ENCODE results near the gene CDC20. TPM values are rescaled to one million over a fixed set of nuclear protein-coding genes. Genes with fewer than 3 reads are reported as not detected.
"Not testable (repeated sequence)": the region's sequence is repeated elsewhere in the genome, so short reads cannot be mapped to it uniquely, and the experiment has no call there.

CDC20 gene
- total RNA-seq, 1 donor from 2014 or later, result 125 TPM

DNA sequence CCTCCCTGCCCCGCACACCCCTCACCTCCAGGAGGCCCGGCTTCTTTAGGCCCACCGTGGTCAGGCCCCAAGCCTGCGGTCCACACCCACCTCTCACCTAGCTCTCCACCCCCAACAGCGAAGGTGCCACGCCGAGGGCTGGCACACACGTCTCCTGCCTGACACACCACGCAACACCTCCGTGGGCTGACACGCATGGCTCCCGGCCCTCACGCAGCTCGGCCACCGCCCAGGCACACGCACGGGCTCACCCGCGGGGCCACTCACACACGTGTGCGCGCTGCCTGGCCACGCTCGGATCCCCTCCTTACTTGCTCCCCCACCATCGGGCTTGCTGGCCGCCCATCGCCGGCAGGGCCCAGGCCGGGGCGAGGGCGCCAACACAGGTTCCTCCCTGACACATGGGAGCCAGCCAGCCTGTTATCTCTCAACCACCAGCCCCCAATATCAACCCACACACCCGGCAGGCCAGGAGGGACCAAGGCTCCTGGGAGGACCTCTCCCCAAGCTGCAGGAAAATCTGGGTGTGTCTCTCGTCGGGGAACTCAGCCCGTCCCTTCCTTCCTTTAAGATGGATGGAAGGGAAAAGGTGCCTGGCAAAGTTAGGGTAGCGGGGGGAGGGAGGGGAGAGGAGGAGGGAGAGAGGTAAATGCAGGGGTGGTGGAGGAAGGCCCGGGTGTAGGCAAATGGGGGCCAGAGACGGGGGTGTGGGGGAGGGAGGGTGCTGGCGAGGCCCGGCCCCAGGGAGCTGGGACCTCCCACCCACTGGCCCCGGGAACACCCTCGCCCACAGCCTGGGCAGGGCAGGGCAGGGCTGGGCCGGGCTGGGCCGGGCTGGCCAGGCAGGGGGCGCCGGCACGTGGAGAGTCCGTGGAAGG, 8.5 kb downstream of the CDC20 start:
- intact Hi-C loops (cut with micrococcal nuclease), result loop anchor here (5.0 to 10.0 kb wide), 3 partner anchors 88 to 682 kb away; partner anchors contain the start of genes CFAP57, EBNA1BP2, HYI and YBX1
- no peak for DNase-seq (ENCODE audit: low spot score)
- H3K4me1 Mint-ChIP-seq (ENCODE audit: low read depth), result peaks cover 36% of the 10 kb centered on the region
- peak overlapping the region; percentile 85 for H3K27ac Mint-ChIP-seq
- H3K36me3 Mint-ChIP-seq (ENCODE audit: low read depth), result peaks cover 52% of the 10 kb centered on the region
- no peaks in the 10 kb centered on the region for H3K27me3 Mint-ChIP-seq (ENCODE audit: low read depth)
- no peaks in the 10 kb centered on the region for H3K9me3 Mint-ChIP-seq
- peak overlapping the region; percentile 91 for H3K4me3 Mint-ChIP-seq (ENCODE audit: low read depth)

DNA sequence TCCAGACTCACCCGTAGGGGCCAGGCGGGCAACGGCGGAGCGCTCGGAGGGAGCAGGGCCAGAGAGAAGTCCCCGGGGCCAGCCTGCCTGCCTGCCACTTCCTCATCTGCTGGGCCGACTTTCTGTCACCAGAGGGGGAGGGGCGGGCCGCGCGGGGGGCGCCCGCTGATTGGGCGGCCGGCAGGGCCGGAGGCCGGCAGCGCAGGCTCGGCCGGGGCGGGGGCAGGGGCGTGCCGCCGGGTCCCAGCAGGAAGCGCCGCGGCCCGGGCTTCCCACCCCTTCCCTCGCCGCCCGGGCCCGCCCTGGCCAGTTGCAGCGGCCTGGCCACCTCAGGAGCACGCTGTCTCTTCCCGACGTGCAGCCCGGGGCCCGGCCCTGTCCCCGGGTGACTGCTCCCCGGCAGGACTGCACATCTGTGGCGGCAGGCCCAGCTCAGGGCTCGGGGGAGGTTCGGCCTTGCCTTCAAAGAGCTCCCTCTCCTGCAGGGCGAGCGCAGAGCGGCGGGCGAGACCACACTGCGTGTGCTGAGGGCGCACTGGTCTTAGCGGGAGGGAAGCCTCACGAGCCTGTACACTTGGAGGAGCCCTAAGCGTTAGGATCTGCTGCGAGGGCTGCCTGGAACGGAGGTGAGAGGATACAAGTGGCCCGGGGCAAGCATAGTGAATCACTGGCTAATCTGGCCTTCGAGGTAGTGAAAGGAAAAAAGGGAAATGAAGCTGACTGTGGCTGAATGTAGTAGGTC, 9.3 kb downstream of the CDC20 start, which contains the start of gene ELOVL1:
ELOVL1 (minus strand) TSS at position 108 of the 742 bp plus-strand sequence. CDS start 2,402 bp downstream, outside the sequence.
- H3K4me3 Mint-ChIP-seq (ENCODE audit: low read depth), result peak within 1 kb of the TSS; percentile 97
- H3K9me3 Mint-ChIP-seq, result no peaks in the 10 kb centered on the region
- H3K36me3 Mint-ChIP-seq (ENCODE audit: low read depth), result peaks cover 46% of the 10 kb centered on the region
- peak; percentile 86 for DNase-seq (ENCODE audit: low spot score)
- H3K4me1 Mint-ChIP-seq (ENCODE audit: low read depth), result peaks cover 35% of the 10 kb centered on the region
- no peaks in the 10 kb centered on the region for H3K27me3 Mint-ChIP-seq (ENCODE audit: low read depth)
- peak within 1 kb of the TSS; percentile 88 for H3K27ac Mint-ChIP-seq
- intact Hi-C loops (cut with micrococcal nuclease), result loop anchor here (1.0 to 10.0 kb wide), 5 partner anchors 10 to 683 kb away; partner anchors contain the start of genes CDC20, CFAP57, EBNA1BP2 and HYI

DNA sequence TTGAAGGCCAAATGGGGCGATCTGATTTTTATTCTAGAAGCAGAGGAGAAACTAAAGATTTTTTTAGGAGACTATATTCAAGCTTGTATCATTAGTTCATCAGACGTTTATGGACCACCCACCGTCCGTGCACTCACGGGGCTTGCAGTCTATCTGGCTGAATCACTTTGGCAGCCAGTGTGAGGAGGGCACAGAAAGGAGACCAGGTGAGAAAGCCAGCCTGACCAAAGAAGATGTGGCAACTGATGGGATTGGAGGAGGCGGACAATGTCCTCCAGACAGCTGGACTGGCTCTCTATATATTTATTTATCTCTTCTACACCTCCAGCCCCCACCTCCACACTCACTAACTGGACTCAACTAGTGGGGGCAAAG, 9.9 kb downstream of the CDC20 start:
- Mint-ChIP-seq H3K36me3 (ENCODE audit: low read depth) (peaks cover 41% of the 10 kb centered on the region), H3K4me1 (ENCODE audit: low read depth) (peaks cover 31% of the 10 kb centered on the region), H3K27ac (peak overlapping the region; percentile 88), H3K4me3 (ENCODE audit: low read depth) (peak overlapping the region; percentile 97), H3K27me3 (ENCODE audit: low read depth) (no peaks in the 10 kb centered on the region), H3K9me3 (no peaks in the 10 kb centered on the region)
- intact Hi-C loops (cut with micrococcal nuclease), result loop anchor here (1.0 to 10.0 kb wide), 5 partner anchors 10 to 684 kb away; partner anchors contain the start of genes CDC20, CFAP57, EBNA1BP2 and HYI
- no peak for DNase-seq (ENCODE audit: low spot score)

DNA sequence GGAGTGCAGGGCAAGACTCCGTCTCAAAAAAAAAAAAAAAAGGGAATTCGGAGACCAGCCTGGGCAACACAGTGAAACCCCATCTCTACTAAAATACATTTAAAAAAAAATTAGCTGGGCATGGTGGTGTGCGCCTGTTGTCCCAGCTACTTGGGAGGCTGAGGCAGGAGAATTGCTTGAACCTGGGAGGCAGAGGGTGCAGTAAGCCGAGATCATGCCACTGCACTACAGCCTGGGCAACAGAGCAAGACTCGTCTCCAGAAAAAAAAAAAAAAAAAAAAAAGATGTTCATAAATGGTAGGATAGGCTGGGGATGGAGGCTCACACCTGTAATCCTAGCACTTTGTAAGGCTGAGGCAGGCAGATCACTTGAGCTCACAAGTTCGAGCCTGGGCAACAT, 11.0 kb downstream of the CDC20 start:
- intact Hi-C loops (cut with micrococcal nuclease), result loop anchor here (5.0 to 10.0 kb wide), 3 partner anchors 85 to 685 kb away; partner anchors contain the start of genes CFAP57, EBNA1BP2, HYI and YBX1
- not testable (repeated sequence) for H3K9me3 Mint-ChIP-seq; DNase-seq (ENCODE audit: low spot score); H3K4me3 Mint-ChIP-seq (ENCODE audit: low read depth); H3K27me3 Mint-ChIP-seq (ENCODE audit: low read depth); H3K27ac Mint-ChIP-seq
- Mint-ChIP-seq H3K4me1 (ENCODE audit: low read depth) (peaks cover 28% of the 10 kb centered on the region), H3K36me3 (ENCODE audit: low read depth) (peaks cover 29% of the 10 kb centered on the region)

DNA sequence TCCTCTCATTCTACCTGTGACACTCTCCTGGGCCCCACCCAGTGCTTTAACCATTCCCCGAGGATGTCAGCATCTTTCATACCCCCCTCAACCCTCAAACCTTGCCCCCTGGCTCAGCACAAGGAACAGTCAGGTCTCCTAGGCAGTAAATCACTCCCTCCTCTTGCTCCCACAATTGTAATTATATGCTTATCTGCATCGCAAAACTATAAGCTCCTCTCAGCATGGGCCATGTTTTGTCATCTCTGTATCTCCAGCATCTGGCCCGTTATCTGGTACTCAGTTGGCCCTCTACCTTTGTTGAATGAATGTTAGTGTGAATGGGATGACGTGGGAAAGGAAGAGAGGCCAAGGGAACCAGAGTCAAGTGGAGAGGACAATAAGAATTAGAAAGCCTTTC, 11.8 kb downstream of the CDC20 start:
- Mint-ChIP-seq H3K27ac (no peak overlapping the region), H3K9me3 (no peaks in the 10 kb centered on the region), H3K4me3 (ENCODE audit: low read depth) (peak overlapping the region; percentile 22), H3K36me3 (ENCODE audit: low read depth) (peaks cover 21% of the 10 kb centered on the region), H3K4me1 (ENCODE audit: low read depth) (peaks cover 22% of the 10 kb centered on the region), H3K27me3 (ENCODE audit: low read depth) (no peaks in the 10 kb centered on the region)
- intact Hi-C loops (cut with micrococcal nuclease), result no loop called here
- no peak for DNase-seq (ENCODE audit: low spot score)

DNA sequence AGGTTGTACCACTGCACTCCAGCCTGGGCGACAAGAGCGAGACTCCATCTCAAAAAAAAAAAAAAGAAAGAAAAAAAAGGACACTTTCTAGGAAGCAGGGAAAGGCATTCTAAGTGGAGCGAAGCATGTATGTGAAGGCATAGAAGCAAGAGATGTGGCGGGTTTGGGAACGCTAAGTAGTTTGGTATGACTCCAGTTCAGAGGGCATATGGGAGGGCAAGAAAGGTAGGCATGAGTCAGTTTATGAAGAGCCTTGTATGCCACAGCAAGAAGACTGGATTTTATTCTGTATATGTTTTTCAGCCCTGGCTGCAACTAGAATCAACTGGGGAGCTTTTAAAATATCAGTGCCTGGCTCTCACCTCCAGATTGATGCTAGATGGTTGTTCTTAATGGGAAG, 13.4 kb downstream of the CDC20 start:
- H3K27me3 Mint-ChIP-seq (ENCODE audit: low read depth), result no peaks in the 10 kb centered on the region
- peaks cover 14% of the 10 kb centered on the region for H3K4me1 Mint-ChIP-seq (ENCODE audit: low read depth)
- H3K4me3 Mint-ChIP-seq (ENCODE audit: low read depth), result no peak overlapping the region
- no peaks in the 10 kb centered on the region for H3K9me3 Mint-ChIP-seq
- no peak for DNase-seq (ENCODE audit: low spot score)
- H3K36me3 Mint-ChIP-seq (ENCODE audit: low read depth), result peaks cover 15% of the 10 kb centered on the region
- no peak overlapping the region for H3K27ac Mint-ChIP-seq
- intact Hi-C loops (cut with micrococcal nuclease), result no loop called here

DNA sequence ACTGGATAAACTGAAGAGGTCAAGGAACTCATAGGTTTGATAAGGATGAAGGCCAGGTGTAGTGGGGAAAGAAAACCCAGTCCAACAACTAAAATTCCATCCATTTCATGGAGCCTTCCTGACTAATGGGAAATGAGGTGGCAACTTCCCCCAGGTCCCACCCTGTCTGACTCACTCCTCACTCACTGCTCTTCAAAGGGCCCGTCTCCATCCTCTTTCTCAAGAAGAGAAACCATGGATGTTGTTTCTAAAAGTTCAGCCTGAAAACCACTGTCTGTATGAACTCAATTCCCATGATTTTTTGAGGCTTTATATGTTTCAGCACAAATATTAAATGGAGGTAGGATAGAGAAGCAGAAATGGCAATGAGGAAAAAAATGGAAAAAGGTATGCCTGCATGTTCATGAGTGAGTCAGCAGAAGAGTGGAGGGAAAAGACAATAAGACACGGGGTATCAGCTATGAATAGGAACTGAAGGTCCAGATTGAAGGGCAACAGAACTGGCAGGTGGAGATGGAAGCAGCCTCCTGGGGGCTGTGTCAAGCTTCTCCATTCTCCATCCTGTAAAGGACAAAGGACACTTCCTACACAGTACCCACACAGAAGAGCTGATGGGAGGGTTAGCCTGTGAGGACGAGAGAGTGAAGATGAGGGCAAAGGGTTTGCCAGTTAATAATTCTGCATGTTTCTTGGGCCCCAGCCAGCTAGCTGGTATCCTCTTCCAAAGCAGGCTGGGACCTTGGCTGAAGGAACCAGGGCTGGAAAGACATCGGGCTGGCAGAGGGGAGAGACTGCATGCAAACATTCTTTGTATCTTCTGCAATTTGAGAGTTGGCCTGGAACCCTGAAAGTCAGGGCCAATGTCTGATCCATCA, 14.5 kb downstream of the CDC20 start:
- Mint-ChIP-seq H3K27ac (no peak overlapping the region), H3K4me1 (ENCODE audit: low read depth) (peaks cover 13% of the 10 kb centered on the region), H3K36me3 (ENCODE audit: low read depth) (peaks cover 12% of the 10 kb centered on the region)

DNA sequence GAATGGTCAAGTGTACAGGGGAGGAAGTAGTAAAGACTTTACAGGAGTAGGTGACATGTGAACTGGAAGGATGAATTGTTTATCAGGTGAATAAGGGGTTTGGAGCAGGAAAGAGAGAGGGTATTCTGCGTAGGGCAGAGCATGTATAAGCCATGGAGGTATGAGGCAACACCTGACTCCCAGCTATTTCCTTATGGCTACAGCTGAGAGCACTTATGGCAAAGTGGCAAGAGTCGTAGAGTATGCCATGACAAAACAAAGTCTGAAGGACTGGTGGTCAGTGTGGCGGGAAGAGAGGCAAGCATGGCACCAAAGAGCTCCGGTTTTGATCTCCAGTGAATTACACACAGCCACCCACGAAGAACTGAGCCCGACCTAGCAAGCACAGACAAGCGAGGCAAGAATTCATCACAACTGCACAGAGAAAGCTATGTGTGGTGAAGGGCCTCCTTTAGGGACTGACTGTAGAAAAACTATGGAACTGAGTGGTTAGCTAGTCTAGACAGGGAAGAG, 18.0 kb downstream of the CDC20 start:
- H3K4me3 Mint-ChIP-seq (ENCODE audit: low read depth), result no peak overlapping the region
- H3K27me3 Mint-ChIP-seq (ENCODE audit: low read depth), result no peaks in the 10 kb centered on the region
- peaks cover 2% of the 10 kb centered on the region for H3K4me1 Mint-ChIP-seq (ENCODE audit: low read depth)
- DNase-seq (ENCODE audit: low spot score), result no peak
- intact Hi-C loops (cut with micrococcal nuclease), result no loop called here
- no peak overlapping the region for H3K27ac Mint-ChIP-seq
- H3K36me3 Mint-ChIP-seq (ENCODE audit: low read depth), result peaks cover 21% of the 10 kb centered on the region
- no peaks in the 10 kb centered on the region for H3K9me3 Mint-ChIP-seq

More for the DNA sequence above, 14.5 kb downstream of the CDC20 start:
- no peaks in the 10 kb centered on the region for H3K27me3 Mint-ChIP-seq (ENCODE audit: low read depth)
- intact Hi-C loops (cut with micrococcal nuclease), result no loop called here
- DNase-seq (ENCODE audit: low spot score), result no peak
- H3K4me3 Mint-ChIP-seq (ENCODE audit: low read depth), result no peak overlapping the region
- no peaks in the 10 kb centered on the region for H3K9me3 Mint-ChIP-seq

DNA sequence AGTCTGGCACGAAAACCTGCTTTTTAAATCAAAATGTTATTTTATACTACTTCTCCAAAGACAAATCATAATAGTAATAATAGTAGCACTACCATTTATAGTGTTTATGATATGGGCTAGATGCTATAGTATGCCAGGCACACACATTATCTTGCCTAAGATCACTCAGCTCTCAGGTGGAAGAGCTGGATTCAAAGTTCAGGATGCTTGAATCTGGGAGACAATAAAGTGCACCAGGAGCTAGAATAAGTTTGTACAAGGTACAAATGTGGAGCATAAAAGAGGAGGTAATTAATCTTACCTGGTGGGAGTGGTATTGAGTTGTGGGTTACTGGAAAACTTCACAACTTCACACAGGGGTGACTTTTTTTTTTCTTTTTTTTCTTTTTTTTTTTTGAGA, 19.1 kb downstream of the CDC20 start:
- DNase-seq (ENCODE audit: low spot score), result no peak
- intact Hi-C loops (cut with micrococcal nuclease), result no loop called here
- no peak overlapping the region for H3K27ac Mint-ChIP-seq
- peaks cover 2% of the 10 kb centered on the region for H3K4me1 Mint-ChIP-seq (ENCODE audit: low read depth)
- H3K4me3 Mint-ChIP-seq (ENCODE audit: low read depth), result no peak overlapping the region
- peaks cover 28% of the 10 kb centered on the region for H3K36me3 Mint-ChIP-seq (ENCODE audit: low read depth)
- no peaks in the 10 kb centered on the region for H3K9me3 Mint-ChIP-seq
- no peaks in the 10 kb centered on the region for H3K27me3 Mint-ChIP-seq (ENCODE audit: low read depth)

DNA sequence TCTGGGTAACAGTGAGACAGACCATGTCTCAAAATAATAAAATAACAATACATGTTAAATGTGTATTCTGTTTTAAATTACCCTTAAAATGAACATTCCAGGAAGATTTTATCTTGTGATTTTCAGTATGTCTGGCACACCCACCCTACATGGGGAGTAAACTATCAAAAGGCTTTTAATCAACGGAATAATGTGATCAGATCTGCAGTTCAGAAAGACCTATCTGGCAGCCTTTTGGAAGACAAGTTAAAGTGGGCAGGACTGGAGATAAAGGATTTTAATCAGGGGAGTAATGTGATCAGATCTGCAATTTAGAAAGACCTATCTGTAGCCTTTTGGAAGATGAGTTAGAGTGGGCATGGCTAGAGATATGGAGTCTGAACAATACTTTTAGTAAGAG, 20.7 kb downstream of the CDC20 start:
- Mint-ChIP-seq H3K4me1 (ENCODE audit: low read depth) (peaks cover 2% of the 10 kb centered on the region), H3K4me3 (ENCODE audit: low read depth) (no peak overlapping the region), H3K27ac (no peak overlapping the region), H3K27me3 (ENCODE audit: low read depth) (no peaks in the 10 kb centered on the region), H3K9me3 (no peaks in the 10 kb centered on the region), H3K36me3 (ENCODE audit: low read depth) (peaks cover 41% of the 10 kb centered on the region)
- intact Hi-C loops (cut with micrococcal nuclease), result no loop called here
- DNase-seq (ENCODE audit: low spot score), result no peak

DNA sequence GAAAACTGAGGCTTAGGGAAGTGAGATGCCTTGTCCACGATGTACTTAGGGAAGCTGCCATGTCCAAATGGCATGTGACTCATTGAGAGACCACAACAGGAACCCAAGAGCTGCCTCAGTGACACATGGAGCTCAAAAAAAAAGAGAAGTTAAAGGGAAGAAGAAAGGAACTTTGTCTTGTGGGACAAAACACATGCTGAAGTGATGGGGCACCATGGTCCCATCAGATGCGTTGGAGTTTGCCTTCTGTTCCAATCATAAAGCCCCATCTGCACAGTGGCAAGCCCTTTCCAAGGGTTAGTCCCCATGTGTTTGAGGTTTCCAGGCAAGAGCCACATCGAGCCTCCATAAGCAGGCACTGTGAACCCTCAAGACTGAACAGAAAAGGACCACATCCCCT, 22.8 kb downstream of the CDC20 start:
- Mint-ChIP-seq H3K27me3 (ENCODE audit: low read depth) (no peaks in the 10 kb centered on the region), H3K27ac (peak overlapping the region; percentile 6), H3K4me1 (ENCODE audit: low read depth) (peaks cover 2% of the 10 kb centered on the region), H3K4me3 (ENCODE audit: low read depth) (no peak overlapping the region), H3K9me3 (no peaks in the 10 kb centered on the region), H3K36me3 (ENCODE audit: low read depth) (peaks cover 56% of the 10 kb centered on the region)
- intact Hi-C loops (cut with micrococcal nuclease), result no loop called here
- no peak for DNase-seq (ENCODE audit: low spot score)
